Measurements from ENCODE around the gene MAPRE3. TPM values are rescaled to one million over a fixed set of nuclear protein-coding genes. Genes with fewer than 3 reads are reported as not detected.

Gene MAPRE3
- total and polyA plus RNA-seq, 9 of the 15 experiments (the other 6 are each of a cell fraction or from before 2014, with no cell fraction given), result 0.70 to 43.2 (median 12.6) TPM

DNA sequence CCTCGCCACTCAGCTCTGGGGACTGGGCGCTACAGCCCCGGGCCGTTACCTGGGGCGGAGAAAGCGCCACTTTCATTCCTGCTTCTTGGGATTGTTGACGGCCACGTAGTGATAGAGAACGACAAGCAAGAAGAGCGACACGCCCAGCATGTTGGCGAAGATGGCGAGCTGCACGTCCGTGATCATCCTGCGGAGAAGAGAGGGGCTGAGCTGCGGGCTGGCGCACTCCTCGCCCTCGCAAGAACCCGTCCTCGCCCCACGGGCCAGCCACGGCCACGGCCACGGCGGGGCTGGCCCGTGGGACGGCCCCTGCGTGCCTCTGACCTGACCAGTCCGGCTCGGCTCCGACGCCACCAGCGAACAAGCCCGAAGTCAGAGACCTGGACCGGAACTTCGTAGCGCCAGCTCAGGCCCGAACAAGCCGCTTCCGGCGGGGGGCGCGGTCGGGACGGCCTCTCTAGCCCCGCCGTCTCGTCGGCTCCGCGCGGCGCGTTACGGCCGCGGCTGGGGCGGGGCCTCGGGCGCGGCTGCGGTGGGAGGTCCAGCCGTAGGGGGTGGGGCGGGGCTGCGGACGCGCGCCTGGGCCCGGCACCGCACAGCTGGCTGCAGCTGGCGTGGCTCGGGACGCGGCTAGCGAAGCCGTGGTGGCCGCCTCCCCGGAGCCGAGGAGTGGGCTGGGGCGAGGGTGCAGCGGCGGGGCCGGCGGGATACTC, 101.0 kb downstream of the MAPRE3 start, which contains the start of gene OST4 (continued):
- TF ChIP-seq TRIM25 (IDR thresholded peaks at IDR 0.05; ENCODE audit: borderline replicate concordance) (no peak), ZC3H4 (CRISPR knock-in tag; IDR thresholded peaks at IDR 0.05; ENCODE audit: borderline replicate concordance) (no peak), MEF2A (IDR thresholded peaks at IDR 0.05; ENCODE audit: control insufficient read depth, low read depth, low read length) (no peak), ETS1 (conservative IDR thresholded peaks at IDR 0.05; ENCODE audit: control insufficient read depth, low read depth, low read length) (peak; percentile 68; the same call in 1 of the 2 replicates), POLR2B (IDR thresholded peaks at IDR 0.05; ENCODE audit: low read depth, partially characterized antibody) (peak; percentile 88), KDM1A (IDR thresholded peaks at IDR 0.05) (no peak), XRCC4 (IDR thresholded peaks at IDR 0.05; ENCODE audit: extremely low read depth, insufficient read depth, insufficient read length) (no peak), TEAD1 (CRISPR knock-in tag; IDR thresholded peaks at IDR 0.05) (peak in 1 of 2 experiments; percentile 59; a peak in 1 of 4 replicates), NBN (IDR thresholded peaks at IDR 0.05; ENCODE audit: low read depth) (no peak), ZNF639 (CRISPR knock-in tag; conservative IDR thresholded peaks at IDR 0.05 in 1 of 2, IDR thresholded peaks at IDR 0.05 in 1 of 2) (peak in 1 of 2 experiments; percentile 79; a peak in 2 of 4 replicates), SIN3B (IDR thresholded peaks at IDR 0.05; ENCODE audit: low read depth) (peak; percentile 81), MYNN (IDR thresholded peaks at IDR 0.05) (no peak), MYNN (CRISPR knock-in tag; IDR thresholded peaks at IDR 0.05) (no peak), CHD2 (IDR thresholded peaks at IDR 0.05; ENCODE audit: low read depth, low read length) (peak; percentile 24; the same call in 1 of the 2 replicates), THAP12 (CRISPR knock-in tag; IDR thresholded peaks at IDR 0.05) (0 out of 2 replicates have a peak, but pooled peaks have one; percentile 10)
- TF ChIP-seq, protein P1, sequence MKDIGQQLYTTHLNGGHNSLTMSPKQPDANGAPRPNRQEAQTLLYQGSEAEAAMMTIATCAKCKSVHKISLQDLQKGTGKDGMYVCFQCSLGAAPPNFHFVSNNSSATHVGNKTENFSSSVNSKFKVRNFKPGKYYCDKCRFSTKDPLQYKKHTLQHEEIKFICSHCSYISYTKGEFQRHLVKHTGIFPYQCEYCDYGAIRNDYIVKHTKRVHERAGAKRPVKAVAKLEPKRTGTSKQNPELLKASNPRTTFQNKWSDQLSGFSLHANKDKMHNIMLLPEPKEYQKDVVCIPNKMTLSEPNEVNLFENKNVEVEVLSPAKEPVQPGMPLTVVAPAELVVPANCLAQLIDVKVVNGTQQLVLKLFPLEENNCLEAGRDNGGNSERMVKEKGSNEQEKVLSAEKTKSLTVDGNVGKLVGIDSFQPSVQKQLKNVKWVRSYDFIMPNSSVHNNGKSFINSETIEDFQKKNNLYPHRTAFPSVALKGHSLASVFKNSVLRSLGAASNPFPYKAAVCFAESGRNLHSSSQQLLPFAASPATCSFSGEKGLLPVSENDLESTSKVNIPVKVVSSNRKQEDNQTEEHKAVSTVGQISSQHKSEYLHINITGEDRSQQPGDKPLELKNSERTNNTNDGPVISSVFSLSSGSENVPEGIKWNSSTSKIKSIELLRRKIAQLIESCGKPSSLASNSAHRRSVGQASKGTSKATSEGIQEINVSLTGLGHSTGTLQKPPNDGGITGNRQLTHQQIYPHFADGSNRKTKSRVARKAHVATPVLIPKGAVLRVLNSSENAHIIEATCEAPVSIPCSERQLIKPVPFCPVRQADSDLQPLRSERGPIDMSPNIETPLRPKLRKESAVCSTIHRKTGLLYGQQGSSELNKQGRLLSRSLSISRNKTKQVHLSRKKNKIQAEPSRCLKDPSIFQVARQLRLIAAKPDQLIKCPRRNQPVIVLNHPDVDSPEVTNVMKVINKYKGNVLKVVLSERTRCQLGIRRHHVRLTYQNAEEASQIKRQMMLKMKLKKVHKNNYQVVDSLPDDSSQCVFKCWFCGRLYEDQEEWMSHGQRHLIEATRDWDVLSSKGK (CRISPR knock-in tag; IDR thresholded peaks at IDR 0.05), result no peak

All from K562 (cell line).